Activated CD4-positive, CD25-positive, alpha-beta regulatory T cell treated with anti-CD3 and anti-CD28 coated beads, Interleukin-2, amount 50 U/mL, for 72 hours (primary cell): ENCODE measurements around the gene MPRIP.

Experiments
- DNase-seq: peaks from one replicate; pipeline ENCODE4 v3.0.0; 2021

The MPRIP gene

GRCh38 chr17:17226451-17227265 lies 184.4 kb downstream of the MPRIP start:
- no peak for DNase-seq

GRCh38 chr17:17227608-17228520 lies 185.6 kb downstream of the MPRIP start:
- no peak for DNase-seq

GRCh38 chr17:17228521-17229279 lies 186.4 kb downstream of the MPRIP start:
- DNase-seq = no peak

GRCh38 chr17:17229416-17230384 lies 187.4 kb downstream of the MPRIP start:
- no peak for DNase-seq

GRCh38 chr17:17231621-17232302 lies 189.5 kb downstream of the MPRIP start:
- no peak for DNase-seq

GRCh38 chr17:17232303-17232621 lies 190.0 kb downstream of the MPRIP start:
- DNase-seq = no peak

- no peak for DNase-seq
Measured at GRCh38 chr17:17235212-17236174, 193.2 kb downstream of the MPRIP start.

GRCh38 chr17:17236295-17237025 lies 194.2 kb downstream of the MPRIP start:
- no peak for DNase-seq

- DNase-seq = peak; percentile 89
Measured at GRCh38 chr17:17237026-17237799, 195.0 kb downstream of the MPRIP start, which contains the start of gene FLCN. Gene FLCN, minus strand, starts transcription at chr17:17237168. Its CDS starts 9,031 bp downstream, at chr17:17228137.

GRCh38 chr17:17239832-17240231 lies 197.6 kb downstream of the MPRIP start:
- no peak for DNase-seq

- DNase-seq = no peak
Measured at GRCh38 chr17:17241656-17242055, 199.4 kb downstream of the MPRIP start.

- DNase-seq = no peak
Measured at GRCh38 chr17:17242246-17242645, 200.0 kb downstream of the MPRIP start.
